GM19351 (cell line): ENCODE measurements around the gene CRP.
"Not testable (repeated sequence)": the region's sequence is repeated elsewhere in the genome, so short reads cannot be mapped to it uniquely, and the experiment has no call there.

Experiments used
- ATAC-seq: cut with Tn5 transposase; IDR thresholded peaks from one replicate; pipeline ENCODE4 v1.9.1; 2021; ENCODE audit warnings: mild to moderate bottlenecking, moderate library complexity; ENCODE audit not compliant: unreplicated experiment

The CRP gene

GRCh38 chr1:159700312-159700711 is 14.1 kb downstream of the CRP start:
- no peak for ATAC-seq

GRCh38 chr1:159699653-159700052 is 14.7 kb downstream of the CRP start:
- peak; percentile 56 for ATAC-seq

- ATAC-seq = no peak
Observed at GRCh38 chr1:159699246-159699645, 15.1 kb downstream of the CRP start.

GRCh38 chr1:159687511-159687910 is 26.9 kb downstream of the CRP start:
- no peak for ATAC-seq

GRCh38 chr1:159686599-159687299 is 27.6 kb downstream of the CRP start:
- no peak for ATAC-seq

- no peak for ATAC-seq
Observed at GRCh38 chr1:159678939-159679338, 35.5 kb downstream of the CRP start.

- no peak for ATAC-seq
Observed at GRCh38 chr1:159675046-159675445, 39.3 kb downstream of the CRP start.

- not testable (repeated sequence) for ATAC-seq
Observed at GRCh38 chr1:159672390-159672789, 42.0 kb downstream of the CRP start.

GRCh38 chr1:159669338-159669737 is 45.1 kb downstream of the CRP start:
- ATAC-seq = no peak

- ATAC-seq = no peak
Observed at GRCh38 chr1:159668739-159669138, 45.6 kb downstream of the CRP start.

- no peak for ATAC-seq
Observed at GRCh38 chr1:159664247-159664646, 50.1 kb downstream of the CRP start.

- ATAC-seq = no peak
Observed at GRCh38 chr1:159663552-159663951, 50.8 kb downstream of the CRP start.
